ENCODE data around the gene ASB4.

Gene ASB4

DNA sequence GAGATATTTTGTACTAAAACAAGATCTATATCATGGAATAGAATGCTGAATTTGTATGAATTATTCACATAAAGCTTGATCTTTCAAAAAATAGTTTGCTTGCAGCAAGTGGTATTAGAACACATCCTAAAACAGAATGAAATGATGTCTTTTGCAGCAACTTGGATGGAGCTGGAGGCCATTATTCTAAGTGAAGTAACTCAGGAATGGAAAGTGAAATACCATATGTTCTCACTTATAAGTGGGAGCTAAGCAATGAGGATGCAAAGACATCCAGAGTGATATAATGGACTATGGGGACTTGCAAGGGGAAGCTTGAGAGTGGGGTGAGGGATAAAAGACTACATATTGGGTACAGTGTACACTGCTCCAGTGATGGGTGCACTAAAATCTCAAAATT, 53.7 kb downstream of the ASB4 start:
- TF ChIP-seq EZH2phosphoT487 (IDR thresholded peaks at IDR 0.05; ENCODE audit: low read depth): no peak
- TF ChIP-seq, protein P1, sequence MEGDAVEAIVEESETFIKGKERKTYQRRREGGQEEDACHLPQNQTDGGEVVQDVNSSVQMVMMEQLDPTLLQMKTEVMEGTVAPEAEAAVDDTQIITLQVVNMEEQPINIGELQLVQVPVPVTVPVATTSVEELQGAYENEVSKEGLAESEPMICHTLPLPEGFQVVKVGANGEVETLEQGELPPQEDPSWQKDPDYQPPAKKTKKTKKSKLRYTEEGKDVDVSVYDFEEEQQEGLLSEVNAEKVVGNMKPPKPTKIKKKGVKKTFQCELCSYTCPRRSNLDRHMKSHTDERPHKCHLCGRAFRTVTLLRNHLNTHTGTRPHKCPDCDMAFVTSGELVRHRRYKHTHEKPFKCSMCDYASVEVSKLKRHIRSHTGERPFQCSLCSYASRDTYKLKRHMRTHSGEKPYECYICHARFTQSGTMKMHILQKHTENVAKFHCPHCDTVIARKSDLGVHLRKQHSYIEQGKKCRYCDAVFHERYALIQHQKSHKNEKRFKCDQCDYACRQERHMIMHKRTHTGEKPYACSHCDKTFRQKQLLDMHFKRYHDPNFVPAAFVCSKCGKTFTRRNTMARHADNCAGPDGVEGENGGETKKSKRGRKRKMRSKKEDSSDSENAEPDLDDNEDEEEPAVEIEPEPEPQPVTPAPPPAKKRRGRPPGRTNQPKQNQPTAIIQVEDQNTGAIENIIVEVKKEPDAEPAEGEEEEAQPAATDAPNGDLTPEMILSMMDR (IDR thresholded peaks at IDR 0.05; ENCODE audit: low read depth, low read length): no peak
- Histone ChIP-seq H4K20me1 (ENCODE audit: insufficient read depth, low read length) (no peaks in the 10 kb centered on the region), H3K9ac (ENCODE audit: low read length) (no peak overlapping the region), H3K4me2 (ENCODE audit: low read length) (no peak overlapping the region), H3K4me3 (ENCODE audit: low read length) (no peak overlapping the region), H3K79me2 (ENCODE audit: low read length) (no peaks in the 10 kb centered on the region), H2AFZ (ENCODE audit: low read depth, low read length) (no peak overlapping the region), H3K27ac (ENCODE audit: low read length) (no peak overlapping the region), H3K9me3 (ENCODE audit: insufficient read depth, low read length) (no peaks in the 10 kb centered on the region), H3K36me3 (replicated peaks; ENCODE audit: low read depth, low read length) (no peaks in the 10 kb centered on the region), H3K27me3 (ENCODE audit: low read depth, low read length) (peaks cover 26% of the 10 kb centered on the region), H3K4me1 (ENCODE audit: low read length) (no peaks in the 10 kb centered on the region)

DNA sequence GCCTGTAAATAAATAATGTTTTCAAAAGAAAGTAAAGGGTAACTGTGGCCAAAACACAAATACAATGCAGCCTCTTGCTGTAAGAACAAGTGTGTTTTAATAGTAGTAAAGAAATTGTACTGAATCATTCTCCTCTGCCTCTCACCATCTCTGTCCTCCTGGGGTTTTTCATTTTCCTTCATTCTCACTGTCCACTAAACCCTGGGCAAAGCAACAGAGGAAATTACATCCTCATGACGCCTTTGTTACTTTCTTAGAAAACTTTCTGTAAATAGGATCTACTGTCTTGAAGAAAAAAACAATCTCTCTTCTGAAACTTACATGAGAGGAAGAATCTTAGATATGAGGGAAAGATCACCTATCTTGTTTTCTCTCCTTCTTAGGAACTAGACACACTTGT, 54.6 kb downstream of the ASB4 start:
- no peaks in the 10 kb centered on the region for H3K79me2 ChIP-seq (ENCODE audit: low read length)
- H3K36me3 ChIP-seq (replicated peaks; ENCODE audit: low read depth, low read length): no peaks in the 10 kb centered on the region
- H3K27me3 ChIP-seq (ENCODE audit: low read depth, low read length): peaks cover 20% of the 10 kb centered on the region
- no peak overlapping the region for H3K9ac ChIP-seq (ENCODE audit: low read length)
- no peak for TF ChIP-seq EZH2phosphoT487 (IDR thresholded peaks at IDR 0.05; ENCODE audit: low read depth)
- TF ChIP-seq, protein P1 (IDR thresholded peaks at IDR 0.05; ENCODE audit: low read depth, low read length): no peak
- no peaks in the 10 kb centered on the region for H4K20me1 ChIP-seq (ENCODE audit: insufficient read depth, low read length)
- no peak overlapping the region for H2AFZ ChIP-seq (ENCODE audit: low read depth, low read length)
- H3K4me3 ChIP-seq (ENCODE audit: low read length): no peak overlapping the region
- H3K27ac ChIP-seq (ENCODE audit: low read length): no peak overlapping the region
- H3K9me3 ChIP-seq (ENCODE audit: insufficient read depth, low read length): no peaks in the 10 kb centered on the region
- H3K4me2 ChIP-seq (ENCODE audit: low read length): no peak overlapping the region
- no peaks in the 10 kb centered on the region for H3K4me1 ChIP-seq (ENCODE audit: low read length)

DNA sequence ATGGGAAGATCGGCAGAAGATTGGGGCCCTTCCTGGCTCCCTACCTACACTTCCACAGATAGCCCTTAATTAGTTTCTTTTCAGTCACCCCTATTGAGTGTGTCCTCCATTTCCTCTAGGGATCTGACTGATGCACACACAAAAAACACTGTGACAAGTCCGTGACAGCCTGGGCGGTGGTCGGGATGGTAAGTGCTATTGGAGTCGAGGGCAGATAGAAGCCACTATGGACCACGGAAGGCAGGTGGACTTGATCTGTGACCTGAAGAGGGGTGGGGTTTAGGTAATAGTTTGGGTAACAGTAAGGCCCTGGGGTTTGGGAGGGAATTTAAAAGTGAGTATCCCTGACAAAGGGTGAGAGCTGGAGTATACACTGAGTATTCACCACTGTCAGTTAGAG, 57.6 kb downstream of the ASB4 start:
- H3K4me3 ChIP-seq (ENCODE audit: low read length): no peak overlapping the region
- H3K4me2 ChIP-seq (ENCODE audit: low read length): no peak overlapping the region
- H3K9ac ChIP-seq (ENCODE audit: low read length): no peak overlapping the region
- TF ChIP-seq EZH2phosphoT487 (IDR thresholded peaks at IDR 0.05; ENCODE audit: low read depth): no peak
- TF ChIP-seq, protein P1 (IDR thresholded peaks at IDR 0.05; ENCODE audit: low read depth, low read length): no peak
- no peak overlapping the region for H2AFZ ChIP-seq (ENCODE audit: low read depth, low read length)
- peaks cover 11% of the 10 kb centered on the region for H3K27me3 ChIP-seq (ENCODE audit: low read depth, low read length)
- H3K27ac ChIP-seq (ENCODE audit: low read length): no peak overlapping the region
- peaks cover 2% of the 10 kb centered on the region; the same call in 1 of the 2 replicates for H3K4me1 ChIP-seq (ENCODE audit: low read length)
- no peaks in the 10 kb centered on the region for H3K36me3 ChIP-seq (replicated peaks; ENCODE audit: low read depth, low read length)
- H3K9me3 ChIP-seq (ENCODE audit: insufficient read depth, low read length): no peaks in the 10 kb centered on the region
- H4K20me1 ChIP-seq (ENCODE audit: insufficient read depth, low read length): no peaks in the 10 kb centered on the region
- no peaks in the 10 kb centered on the region for H3K79me2 ChIP-seq (ENCODE audit: low read length)

GRCh38 chr7:95544171-95544570, 58.4 kb downstream of the ASB4 start:
- Histone ChIP-seq H3K9ac (ENCODE audit: low read length) (no peak overlapping the region), H3K27me3 (ENCODE audit: low read depth, low read length) (peaks cover 9% of the 10 kb centered on the region), H2AFZ (ENCODE audit: low read depth, low read length) (no peak overlapping the region), H3K9me3 (ENCODE audit: insufficient read depth, low read length) (no peaks in the 10 kb centered on the region), H3K79me2 (ENCODE audit: low read length) (no peaks in the 10 kb centered on the region), H3K4me1 (ENCODE audit: low read length) (peaks cover 9% of the 10 kb centered on the region), H3K36me3 (replicated peaks; ENCODE audit: low read depth, low read length) (no peaks in the 10 kb centered on the region), H3K27ac (ENCODE audit: low read length) (no peak overlapping the region), H3K4me2 (ENCODE audit: low read length) (no peak overlapping the region), H3K4me3 (ENCODE audit: low read length) (no peak overlapping the region), H4K20me1 (ENCODE audit: insufficient read depth, low read length) (no peaks in the 10 kb centered on the region)
- TF ChIP-seq EZH2phosphoT487 (IDR thresholded peaks at IDR 0.05; ENCODE audit: low read depth): no peak
- TF ChIP-seq, protein P1 (IDR thresholded peaks at IDR 0.05; ENCODE audit: low read depth, low read length): no peak

Measured in OCI-LY3 (cell line).